GM21423 (cell line): ENCODE data around the gene SLC38A10.

Source experiments
- ATAC-seq: cut with Tn5 transposase; IDR thresholded peaks from one replicate; pipeline ENCODE4 v1.9.1; 2021; ENCODE audit warnings: mild to moderate bottlenecking, moderate library complexity; ENCODE audit not compliant: unreplicated experiment

Gene SLC38A10

DNA sequence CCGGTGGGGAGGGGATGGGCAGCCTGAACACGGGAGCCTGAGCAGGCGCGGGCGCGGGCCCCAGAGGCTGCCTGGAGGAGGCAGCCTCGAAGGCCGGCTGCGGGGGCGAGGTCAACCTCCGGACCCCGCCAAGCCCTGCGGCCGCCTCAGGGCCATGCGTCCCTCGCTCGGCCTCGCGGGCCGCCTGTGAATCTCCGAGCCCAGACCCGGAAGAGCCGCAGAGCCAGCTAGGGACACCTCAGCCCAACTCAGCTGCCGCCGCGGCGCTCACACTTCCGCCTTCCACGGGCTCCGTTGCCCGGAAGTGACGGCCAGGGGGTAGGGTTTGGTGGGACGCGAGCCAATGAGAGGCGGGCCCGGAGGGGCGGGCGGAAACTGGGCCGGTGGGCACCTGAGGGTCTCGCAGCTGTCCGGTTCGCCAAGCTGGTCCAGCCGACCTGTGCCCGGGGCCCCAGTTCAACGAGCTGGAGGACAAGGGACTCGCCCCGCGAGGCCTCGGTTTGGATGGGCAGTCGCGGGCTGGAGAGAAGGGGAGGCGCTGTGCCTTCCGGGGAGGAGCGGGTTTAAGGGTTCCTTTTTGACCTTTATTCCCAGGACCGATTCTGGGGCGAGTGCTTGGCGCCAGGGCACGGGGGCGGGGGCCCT lies at the start of gene SLC38A10:
SLC38A10 (minus strand) TSS at position 277 of the 645 bp plus-strand sequence. CDS start 386 bp downstream, outside the sequence.
- ATAC-seq, result peak; percentile 92

DNA sequence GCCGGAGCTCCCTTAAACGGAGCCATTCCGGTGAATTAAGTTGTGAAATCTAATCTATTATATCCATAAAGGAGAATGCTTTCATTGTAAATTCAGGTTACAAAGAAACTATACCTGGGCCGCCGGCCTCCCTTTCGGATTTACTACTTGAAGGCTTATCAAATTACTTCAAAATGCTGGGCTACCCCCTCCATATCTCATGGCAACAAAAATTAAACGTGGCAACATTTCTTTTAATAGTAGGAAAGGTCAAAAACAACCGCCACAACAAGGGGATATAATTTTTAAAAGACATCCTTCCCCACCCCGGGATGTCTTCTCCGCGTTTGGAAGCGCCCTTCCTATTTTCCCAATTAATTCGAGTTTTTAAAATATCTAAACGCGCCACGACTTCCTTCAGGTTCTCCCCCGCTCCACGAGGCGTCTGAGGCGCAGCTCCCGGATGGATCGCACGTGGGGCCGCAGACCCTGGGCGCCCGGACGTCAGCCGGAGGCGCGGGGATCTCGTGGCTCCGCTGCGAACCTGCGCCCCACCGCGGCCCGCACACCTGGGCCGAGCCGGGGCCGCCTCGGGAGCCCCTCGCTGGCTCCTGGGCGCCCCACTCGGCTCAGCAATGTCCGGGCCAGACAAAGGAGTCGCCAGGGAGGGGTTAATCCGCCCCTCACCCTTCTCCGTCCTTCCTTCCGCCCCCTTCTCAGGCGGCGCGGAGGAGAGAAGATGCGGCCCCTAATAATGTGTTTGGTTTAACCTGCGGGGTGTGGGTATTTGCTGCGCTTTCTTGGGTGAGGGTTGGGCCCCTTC lies 47.4 kb upstream of the SLC38A10 start:
- ATAC-seq, result no peak

DNA sequence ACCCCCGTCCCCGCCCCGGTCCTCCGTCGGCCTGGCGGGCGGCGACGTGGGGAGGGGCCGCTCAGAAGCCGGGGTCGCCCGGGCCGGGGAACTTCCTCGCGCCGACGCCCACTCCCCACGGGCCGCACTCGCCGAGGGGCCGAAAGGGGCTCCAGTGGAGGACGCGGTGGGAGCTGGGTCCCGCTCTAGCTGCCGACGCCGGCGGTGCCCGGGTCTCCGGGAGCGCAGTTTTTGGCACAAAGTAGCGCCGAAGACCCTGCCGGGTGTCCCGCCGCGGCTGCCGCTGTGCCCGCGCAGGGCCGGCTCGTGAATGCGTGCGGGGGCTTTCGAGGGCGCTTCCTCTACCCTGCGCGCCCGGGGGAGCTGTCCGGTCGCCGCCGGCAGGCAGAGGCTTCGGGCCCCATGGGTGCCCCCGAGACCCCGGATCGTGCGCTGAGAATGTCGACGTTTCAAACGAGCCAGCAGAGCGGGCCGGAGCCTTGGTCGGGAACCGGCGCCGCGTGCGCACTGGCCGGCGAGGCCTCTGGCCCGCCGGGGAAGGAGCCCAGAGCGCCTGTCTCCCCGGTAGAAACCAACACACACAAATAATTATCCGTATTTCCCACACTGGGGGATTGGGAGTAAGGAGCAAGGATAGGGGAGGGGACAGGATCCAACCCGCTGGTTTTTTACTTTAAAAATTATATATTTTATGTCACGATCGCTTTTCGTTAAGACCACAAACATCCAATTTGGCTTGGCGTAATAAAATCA lies 46.6 kb upstream of the SLC38A10 start:
- ATAC-seq, result no peak

DNA sequence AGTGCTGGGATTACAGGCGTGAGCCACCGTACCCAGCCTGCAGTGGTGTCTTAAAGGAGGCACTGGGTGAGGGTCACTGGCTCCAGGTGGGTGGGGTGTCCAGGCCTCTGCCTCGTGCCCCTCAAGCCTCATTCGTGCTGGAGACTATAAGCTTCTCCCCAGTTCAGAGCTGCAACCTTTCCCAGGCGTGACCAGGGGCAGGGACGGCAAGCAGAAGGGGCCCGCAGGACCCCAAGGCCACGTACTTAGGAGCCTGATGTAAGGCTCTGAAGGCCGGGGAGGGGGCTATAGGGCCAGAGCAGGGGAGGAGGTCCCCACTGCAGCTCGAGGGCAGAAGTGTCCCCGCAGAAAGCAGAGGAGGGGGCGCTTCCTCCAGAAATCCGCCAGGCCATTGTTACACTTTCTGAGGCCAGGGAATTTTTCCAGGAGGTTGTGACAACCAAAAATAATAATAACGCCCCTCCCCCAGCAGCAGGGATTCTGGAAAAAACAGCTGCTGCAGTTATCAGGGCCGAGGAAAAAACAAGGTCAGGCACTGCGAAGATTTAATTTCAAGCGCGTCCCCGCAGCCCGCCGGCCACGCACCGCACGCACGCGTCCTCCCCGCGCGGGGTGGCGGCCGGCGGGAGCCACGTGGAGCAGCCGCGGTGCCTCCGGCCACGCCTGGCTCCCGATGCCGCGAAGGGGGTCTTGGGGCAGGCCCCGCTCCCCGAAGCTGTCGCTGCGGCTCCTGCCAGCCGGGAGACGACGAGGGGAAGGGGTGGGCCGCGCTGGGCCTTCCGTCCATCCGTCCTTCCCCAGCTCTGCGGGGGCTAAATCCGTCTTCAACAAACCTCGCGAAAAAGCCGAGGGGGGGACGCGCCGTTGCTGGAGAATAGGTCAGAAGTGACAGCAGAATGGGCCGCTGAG lies 45.8 kb upstream of the SLC38A10 start:
- ATAC-seq, result no peak

DNA sequence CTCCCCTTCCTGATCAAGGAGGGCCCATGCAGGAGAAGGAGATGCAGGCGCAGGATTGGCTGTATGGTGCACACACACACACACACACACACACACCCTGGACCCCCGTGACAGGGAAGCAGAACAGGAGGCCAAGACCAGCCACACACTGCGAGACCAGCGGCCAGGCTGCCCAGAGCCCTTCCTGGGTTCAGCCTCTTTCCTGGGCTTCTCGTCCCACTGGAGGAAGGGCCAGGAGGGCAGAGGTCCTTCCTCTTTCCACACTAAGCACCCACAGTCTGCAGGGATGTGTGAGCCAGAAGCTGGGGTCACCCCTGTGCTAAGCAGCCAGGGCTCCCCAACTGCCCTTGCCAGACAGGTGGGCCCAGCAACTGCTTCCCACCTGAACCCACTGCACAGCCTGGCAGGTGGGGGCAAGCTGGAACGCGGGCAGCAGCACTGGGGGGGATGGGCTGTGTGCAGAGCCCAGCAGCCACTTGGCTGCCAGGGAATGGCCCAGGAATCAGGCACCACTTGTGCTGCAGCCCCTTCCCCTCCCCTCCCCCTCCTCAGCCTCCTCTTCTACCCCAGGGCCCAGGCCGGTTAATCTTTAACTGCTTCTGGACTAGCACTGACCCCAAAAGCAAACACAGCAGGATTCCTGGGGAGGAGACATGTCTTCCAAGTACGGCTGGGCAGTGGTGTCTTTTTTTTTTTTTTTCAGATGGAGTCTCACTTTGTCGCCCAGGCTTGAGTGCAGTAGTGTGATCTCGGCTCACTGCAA lies 44.6 kb upstream of the SLC38A10 start:
- no peak for ATAC-seq

DNA sequence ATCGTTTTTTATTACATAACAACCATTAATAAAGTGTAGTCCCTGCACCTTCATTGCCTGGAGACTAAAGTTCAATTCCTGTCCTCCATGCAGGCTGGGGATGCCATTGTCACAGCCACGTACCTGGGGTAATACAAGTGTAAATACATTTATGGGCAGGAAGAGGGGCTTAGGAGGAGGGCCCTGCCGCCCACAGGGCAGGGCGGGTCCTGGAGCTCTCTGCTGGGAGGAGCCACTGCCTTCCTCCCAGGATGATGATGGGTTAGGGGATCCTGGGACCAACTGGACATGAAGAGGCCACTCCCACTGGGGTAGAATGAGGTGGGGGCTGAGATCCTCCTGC lies 44.1 kb upstream of the SLC38A10 start:
- ATAC-seq, result no peak

DNA sequence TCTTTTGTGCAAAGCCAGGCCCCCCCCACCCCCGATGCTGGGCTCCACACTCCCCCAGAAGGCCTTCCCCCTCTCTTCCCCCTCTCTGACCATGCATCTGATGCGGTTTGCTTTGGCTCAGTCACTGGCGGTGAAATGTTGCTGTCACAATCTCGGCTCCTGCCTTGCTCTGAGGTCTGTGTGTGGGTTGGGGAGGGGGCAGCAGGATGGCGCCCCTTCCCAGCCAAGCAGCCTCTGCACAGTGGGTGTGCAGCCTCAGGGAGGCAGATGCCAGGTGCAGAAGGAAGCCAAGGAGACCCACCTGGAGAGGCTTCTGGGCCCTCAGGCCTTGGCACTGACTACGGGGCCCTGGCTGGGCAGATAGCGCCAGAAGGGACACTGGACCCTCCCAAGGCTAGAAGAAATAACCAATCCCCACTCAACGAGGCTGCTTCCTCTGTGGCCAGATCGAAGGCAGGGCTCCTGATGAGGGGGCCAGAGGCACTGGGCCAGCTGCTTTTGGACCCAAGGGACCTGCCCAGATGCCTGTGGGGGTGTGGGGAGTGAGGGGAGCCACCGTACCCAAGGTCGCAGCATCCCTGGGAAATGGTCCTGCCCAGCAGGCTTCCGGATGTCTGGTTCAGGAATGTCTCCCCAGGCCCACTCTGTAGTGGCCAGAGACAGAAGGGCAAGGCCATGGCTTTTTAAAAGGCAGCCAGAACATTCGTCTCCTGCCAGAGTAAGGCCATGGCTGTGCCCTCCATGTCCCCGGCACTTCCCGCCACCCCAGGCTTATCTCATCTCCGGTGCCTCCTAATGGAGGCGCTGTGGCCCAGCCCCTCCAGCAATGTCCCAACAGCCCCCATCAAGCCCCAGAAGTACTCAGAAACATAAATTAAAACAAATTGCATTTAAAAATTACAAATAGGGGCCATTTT lies 43.4 kb upstream of the SLC38A10 start:
- ATAC-seq, result no peak

DNA sequence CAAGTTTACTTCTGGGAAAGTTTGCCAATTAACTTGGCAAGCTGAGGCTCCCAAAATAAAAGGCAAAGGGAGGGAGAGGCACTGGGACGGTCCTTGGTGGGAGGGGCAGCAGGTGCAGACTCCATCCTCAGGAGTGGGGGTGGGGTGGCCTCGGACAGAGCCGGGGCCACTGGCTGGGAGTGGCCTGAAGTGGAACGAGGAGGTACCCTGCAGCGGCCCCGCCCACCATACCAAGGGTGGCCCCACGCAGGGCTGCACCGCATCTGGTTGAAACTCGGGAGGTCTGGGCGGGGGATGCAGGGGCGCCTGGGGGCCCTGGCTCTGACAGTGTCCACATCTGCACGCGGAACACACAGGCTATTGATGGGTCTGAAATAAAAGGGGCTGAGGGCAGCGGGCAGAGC lies 42.4 kb upstream of the SLC38A10 start:
- ATAC-seq, result no peak

DNA sequence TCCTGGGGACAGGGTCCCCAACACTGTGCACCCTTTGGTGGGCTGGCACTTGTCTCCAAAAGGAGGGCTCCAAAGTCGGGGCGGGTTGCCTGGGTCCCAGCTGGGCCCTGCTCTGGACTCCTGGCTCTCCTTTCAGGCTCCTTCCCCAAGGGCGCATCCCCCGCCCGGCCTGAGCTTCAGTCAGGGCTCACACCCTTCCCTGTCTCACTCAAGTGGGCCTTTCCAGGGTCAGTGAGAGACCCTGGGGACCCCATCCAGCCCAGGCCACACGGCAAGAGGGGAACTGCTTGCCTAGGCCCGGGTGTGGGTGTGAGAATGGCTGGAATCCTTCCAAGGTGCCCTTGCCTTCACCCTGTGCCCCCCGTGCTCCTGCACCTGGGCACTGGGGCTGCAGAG lies 41.8 kb upstream of the SLC38A10 start:
- no peak for ATAC-seq

DNA sequence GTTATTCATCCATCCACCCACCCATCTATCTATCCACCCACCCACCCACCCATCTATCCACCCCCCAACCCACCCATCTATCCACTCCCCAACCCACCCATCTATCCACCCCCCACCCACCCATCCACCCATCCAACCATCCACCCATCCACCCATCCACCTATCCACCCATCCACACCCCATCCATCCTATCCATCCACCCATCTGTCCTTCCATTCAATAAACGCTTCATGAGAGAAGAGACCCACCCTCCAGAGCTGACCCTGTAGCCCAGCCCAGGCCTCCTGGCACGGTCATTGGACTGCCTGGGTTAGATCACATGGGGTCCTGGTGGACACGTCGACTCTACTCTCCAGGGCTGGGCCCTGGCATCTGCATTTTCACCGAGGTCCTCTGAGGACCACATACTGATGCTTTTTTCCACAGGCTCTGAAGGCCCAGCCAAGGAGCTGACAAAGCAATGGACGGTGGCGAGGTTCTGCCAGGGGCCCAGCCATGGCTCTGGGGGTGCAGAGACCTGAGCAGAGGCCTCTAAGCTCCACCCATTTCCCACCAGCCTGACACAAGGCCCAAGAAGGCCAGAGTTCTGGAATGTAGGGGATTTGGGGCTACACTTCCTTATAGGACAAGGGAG lies 41.3 kb upstream of the SLC38A10 start:
- no peak for ATAC-seq

DNA sequence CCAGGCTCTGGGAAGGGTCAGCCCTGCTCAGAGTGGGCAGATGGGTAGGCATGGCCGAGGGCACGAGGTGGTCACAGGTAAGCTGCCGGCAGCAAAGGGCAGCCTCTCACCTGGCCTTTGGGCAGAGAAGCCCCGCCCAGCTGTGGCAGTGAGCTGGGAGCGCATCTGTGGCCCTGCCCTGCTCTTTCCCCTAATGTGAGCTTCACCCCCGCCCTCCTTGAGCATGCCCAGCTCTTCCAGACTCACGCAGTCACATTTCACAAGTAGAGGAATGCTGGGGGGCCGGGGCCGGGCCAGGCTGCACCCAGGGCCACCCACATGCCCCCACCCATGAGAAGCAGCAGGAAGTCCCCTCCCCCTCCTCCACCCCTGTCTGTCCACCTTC lies 40.7 kb upstream of the SLC38A10 start:
- ATAC-seq, result no peak

DNA sequence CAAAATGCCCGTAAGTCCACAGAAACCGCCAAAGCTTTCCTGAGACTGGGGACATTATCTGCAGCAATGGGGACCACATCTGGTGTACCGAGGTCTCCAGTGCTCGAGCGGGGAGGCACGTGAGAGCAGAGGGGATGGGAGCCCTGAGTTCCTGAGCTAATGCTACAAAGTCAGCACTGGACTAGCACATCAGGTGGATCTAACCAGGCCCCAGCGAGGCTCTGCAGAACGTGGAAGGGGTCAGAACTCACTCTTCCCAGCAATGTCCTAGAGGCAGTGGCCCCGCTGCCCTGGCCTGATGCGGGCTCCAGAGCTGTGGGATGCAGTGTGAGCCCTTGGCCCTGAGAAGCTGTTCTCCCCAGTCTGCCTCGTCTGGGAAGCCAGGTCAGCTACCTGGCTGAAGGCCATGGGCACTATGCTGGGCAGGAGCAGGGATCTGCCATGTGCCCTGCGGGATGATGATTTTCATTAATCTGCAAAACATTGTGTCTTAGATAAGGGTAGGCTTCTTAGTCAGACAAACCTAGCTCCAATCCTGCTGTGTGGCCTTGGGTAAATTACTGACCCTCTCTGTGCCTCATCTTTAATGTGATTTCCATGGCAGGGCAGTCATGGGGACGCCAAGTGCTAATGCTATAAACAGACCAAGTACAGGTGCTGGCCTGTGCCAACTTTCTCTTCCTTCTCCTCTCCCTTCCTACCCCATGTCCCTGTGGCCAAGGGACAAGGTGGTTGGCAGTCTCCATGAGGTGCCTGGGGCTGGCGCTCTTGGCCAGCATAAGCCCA lies 40.1 kb upstream of the SLC38A10 start:
- ATAC-seq, result no peak

DNA sequence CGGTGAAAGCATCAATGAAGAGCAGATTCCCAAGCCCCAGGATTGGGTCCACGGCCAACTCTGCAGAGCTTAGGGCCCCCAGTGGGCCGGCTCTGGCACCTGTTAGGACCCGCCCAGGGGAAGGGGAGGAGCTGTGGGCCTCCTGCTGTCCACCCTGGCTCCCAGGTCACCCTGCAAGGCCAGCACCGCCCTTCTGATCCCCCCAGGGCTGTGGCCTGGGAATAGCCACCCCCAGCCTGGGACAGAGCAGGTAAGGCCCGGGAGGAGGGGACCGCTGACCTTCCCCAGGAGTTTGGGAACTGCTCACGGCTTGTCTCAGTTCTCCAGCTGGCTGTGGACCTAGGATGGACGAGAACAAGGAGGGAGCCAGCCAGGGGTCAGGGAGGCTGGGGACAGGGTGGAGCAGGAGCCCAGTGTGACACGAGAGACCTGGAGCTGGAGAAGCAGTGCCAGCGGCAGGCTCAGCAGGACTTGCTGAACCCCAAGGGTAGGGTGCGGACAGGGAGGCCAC lies 39.3 kb upstream of the SLC38A10 start:
- no peak for ATAC-seq

DNA sequence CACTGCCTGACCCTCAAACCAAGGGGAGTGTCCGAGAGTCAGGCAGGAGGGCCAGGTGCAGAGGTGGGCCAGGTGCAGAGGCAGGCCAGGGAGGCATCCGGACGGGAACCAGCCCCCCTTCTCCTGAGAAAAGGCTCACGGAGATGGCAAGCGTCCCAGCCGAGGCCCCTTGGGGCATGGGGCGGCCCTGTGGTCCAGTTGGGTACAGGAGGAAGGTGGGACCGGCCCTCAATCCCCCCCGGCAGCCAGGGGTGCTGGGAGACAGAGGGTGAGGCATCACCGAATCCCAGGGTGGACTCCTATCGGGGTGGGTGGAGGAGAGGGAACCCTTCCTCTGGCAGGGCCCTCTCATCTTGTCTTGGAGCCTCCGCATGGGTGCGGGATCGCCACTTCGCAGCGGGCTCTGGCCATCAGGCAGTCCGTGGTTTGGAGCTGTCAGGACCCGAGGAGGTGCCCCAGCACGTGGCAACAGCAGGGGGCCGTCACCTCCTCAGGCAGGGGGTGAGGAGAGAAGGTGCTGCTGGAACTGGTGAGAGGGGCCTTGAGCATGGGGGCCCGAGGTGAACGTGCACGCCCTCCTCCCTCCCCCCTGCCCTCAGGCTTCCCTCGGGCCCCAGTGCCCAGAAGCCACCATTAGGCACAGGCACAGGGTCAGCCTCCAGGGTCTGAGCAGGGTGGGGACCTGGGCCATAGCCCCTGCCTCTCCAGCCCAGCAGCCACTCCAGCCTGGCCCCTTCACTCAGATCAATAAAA lies 38.7 kb upstream of the SLC38A10 start:
- no peak for ATAC-seq

DNA sequence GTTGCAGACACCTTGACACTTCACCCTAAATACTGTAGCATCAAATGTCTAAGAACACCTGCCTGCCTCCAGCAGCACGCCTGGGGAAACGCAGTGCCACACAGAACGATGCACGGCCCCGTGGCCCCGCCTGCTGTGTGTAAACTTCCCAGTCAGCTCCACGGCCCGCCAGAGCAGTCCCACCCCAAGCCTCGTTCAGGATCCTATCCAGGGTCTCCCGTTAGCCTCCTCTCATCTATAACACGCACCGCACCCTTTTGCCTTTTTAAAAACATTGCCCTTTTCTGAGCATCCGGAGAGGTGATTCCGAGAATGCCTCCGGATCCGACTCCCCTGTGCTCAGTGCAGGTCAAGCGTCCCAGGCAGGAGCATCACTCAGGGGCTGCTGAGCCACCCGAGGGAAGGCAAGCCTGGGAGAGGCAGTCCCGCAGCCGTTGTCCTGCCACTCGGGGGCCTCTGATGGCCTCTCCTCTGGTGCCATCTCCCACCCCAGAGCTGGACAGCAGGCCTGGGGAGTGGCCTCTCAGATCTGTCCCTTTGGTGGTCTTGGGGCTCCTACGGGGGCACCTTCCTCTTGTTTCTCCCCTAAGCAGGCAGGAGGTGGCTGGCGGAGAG lies 37.9 kb upstream of the SLC38A10 start:
- ATAC-seq, result no peak

DNA sequence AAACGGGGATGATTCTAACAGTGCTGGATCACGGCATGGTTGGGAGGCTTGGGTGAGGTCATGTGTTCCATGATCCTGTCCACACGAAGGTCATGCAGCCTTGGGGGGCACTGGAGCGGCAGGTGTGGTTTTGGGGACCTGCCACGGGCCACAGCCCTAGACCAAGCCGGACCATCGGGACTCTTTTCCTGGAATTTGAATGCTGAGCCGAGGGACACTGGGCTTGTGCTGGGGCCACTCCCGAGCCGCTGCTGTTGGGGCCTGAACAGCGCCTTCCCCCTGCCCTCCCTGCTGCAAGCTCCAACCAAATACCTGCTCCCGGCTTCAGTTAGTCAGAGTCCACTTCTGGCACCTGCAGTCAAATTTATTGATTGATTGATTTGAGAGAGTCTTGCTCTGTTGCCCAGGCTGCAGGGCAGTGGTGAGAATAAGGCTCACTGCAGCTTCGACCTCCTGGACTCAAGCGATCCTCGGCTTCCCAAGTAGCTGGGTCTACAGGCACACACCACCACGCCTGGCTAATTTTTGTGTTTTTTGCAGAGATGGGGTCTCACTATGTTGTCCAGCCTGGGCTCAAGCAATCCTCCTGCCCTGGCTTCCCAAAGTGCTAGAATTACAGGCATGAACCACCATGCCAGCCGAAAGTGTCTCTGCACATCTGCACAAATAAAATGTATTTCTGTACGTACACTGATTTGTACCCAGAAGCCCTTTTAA lies 37.2 kb upstream of the SLC38A10 start:
- ATAC-seq, result no peak
